Common myeloid progenitor, CD34-positive (primary cell): Measurements from ENCODE around the gene C10orf90.

Experiments
- CTCF ChIA-PET: fragments of 350-600 bp; sonication (Branson Sonifier 250); formaldehyde crosslinking; loops from one replicate; lab custom pipeline; 2021; ENCODE audit warnings: antibody characterized with exemption; lab: Charles Lee
- POLR2A ChIA-PET: fragments of 350-600 bp; sonication (Branson Sonifier 250); formaldehyde crosslinking; loops from one replicate; lab custom pipeline; 2021; ENCODE audit warnings: antibody characterized with exemption; lab: Charles Lee
- DNase-seq, 3 donors: peaks; one replicate each; pipeline versions ENCODE4 v3.0.0 to v3.0.0-alpha.2; 2013
- H3K27ac ChIP-seq, 2 experiments: 1 replicate in 1 of 2; 2 replicates in 1 of 2; pipeline ENCODE4 v1.7.0; 2013; ENCODE audit warnings: inconsistent platforms in 2 of 2, low read length in 2 of 2, mild to moderate bottlenecking in 2 of 2, low read depth in 1 of 2, moderate library complexity in 1 of 2; ENCODE audit not compliant: severe bottlenecking in 2 of 2, insufficient read depth in 1 of 2, poor library complexity in 1 of 2
- H3K27me3 ChIP-seq, 5 experiments: replicated peaks in 2 of 5; 1 replicate in 3 of 5; 2 replicates in 2 of 5; pipeline versions ENCODE4 v1.6.1 to v1.7.0; 2013; ENCODE audit warnings: low read length in 4 of 5, mild to moderate bottlenecking in 2 of 5, moderate library complexity in 2 of 5, inconsistent platforms in 1 of 5; ENCODE audit not compliant: insufficient read depth in 5 of 5, control insufficient read depth in 4 of 5
- H3K36me3 ChIP-seq, 4 experiments: 1 replicate in 2 of 4; 2 replicates in 2 of 4; pipeline versions ENCODE4 v1.6.1 to v1.7.0; 2013; ENCODE audit warnings: low read length in 3 of 4, control low read depth in 1 of 4, mild to moderate bottlenecking in 1 of 4; ENCODE audit not compliant: control insufficient read depth in 4 of 4, insufficient read depth in 4 of 4
- H3K4me1 ChIP-seq, 4 experiments: 1 replicate in 3 of 4; 2 replicates in 1 of 4; pipeline versions ENCODE4 v1.6.1 to v1.7.1; 2013; ENCODE audit warnings: low read length in 3 of 4, mild to moderate bottlenecking in 3 of 4, control low read depth in 1 of 4, inconsistent platforms in 1 of 4, moderate library complexity in 1 of 4; ENCODE audit not compliant: control insufficient read depth in 4 of 4, insufficient read depth in 4 of 4; ENCODE audit errors: control extremely low read depth in 1 of 4
- H3K4me3 ChIP-seq, 7 experiments: 1 replicate in 4 of 7; 2 replicates in 3 of 7; pipeline versions ENCODE4 v1.5.1 to v1.7.0; 2013; ENCODE audit warnings: mild to moderate bottlenecking in 7 of 7, low read length in 6 of 7, moderate library complexity in 6 of 7, inconsistent platforms in 2 of 7, low read depth in 2 of 7, control low read depth in 1 of 7; ENCODE audit not compliant: insufficient read depth in 4 of 7, control insufficient read depth in 1 of 7; ENCODE audit errors: extremely low read depth in 1 of 7
- H3K9me3 ChIP-seq, 5 experiments: 1 replicate in 4 of 5; 2 replicates in 1 of 5; pipeline versions ENCODE4 v1.6.1 to v1.7.1; 2013; ENCODE audit warnings: low read length in 4 of 5, mild to moderate bottlenecking in 2 of 5, inconsistent platforms in 1 of 5, low read depth in 1 of 5, moderate library complexity in 1 of 5; ENCODE audit not compliant: control insufficient read depth in 4 of 5, insufficient read depth in 2 of 5; ENCODE audit errors: control extremely low read depth in 1 of 5
- WGBS: methylation state at CpG from one replicate; pipeline ENCODE4 v1.1.5; 2013; ENCODE audit not compliant: insufficient coverage; 5-methylcytosine and 5-hydroxymethylcytosine counted together

Gene C10orf90

DNA sequence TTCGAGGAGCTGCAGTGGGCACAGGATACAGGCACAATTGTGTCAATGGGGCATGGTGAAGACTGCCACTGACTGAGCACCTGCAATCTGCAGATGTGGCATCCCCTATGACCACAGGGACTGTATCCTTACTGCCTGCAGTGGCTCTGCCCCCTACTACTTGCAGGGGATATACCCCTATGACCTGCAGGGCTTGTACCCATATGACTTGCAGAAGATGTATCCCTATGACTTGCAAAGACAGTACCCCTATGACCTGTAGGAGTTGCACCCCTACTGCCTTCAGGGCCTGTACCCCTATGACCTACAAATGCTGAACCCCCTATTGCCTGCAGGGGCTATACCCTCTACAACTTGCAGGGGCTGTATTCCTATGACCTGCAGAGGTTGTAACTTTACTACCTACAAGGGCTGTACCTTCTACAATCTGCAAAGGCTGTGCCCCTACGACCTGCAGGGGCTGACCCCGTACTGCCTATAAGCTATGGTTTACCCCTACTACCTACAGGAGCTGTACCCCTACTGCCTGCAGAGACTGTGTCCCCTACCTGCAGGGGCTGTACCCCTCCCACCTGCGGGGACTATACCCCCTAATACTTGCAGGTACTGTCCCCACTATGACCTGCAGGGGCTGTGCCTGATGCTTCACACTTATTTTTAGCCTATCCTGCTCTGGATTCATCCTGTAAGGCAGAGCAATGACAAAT lies 216.3 kb downstream of the C10orf90 start:
- ChIA-PET CTCF (no interaction called here), POLR2A (no interaction called here)
- no peak for DNase-seq
- 91% methylated on average over 4 of the region's 4 CpGs for WGBS
- Histone ChIP-seq H3K9me3 (no peaks in the 10 kb centered on the region), H3K36me3 (no peaks in the 10 kb centered on the region), H3K4me3 (no peak overlapping the region), H3K27ac (no peak overlapping the region), H3K4me1 (no peaks in the 10 kb centered on the region), H3K27me3 (peaks cover 0 to 7% (median 2%) of the 10 kb centered on the region in 5 experiments)

DNA sequence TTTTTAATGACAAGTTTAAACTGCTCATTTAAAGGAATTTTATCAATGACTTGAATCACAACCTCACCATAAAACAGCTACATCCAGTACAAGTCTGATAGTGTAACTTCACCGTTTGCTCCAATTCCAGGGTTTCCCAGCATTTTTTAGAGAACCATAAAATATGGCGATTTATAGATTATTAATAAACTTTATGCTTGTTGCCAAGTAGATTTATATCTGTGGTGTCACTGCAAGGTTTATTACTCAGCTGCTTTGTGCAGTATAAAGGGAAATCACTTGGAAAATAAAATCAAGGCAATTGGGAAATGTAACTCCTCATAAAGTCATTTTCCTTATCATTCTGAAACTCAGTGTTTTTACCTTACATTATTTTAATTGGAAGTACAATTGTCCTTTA lies 218.2 kb downstream of the C10orf90 start:
- peaks cover 0 to 3% (median under 1%) of the 10 kb centered on the region in 5 experiments for H3K27me3 ChIP-seq
- H3K4me1 ChIP-seq, result no peaks in the 10 kb centered on the region
- no peak for DNase-seq
- H3K27ac ChIP-seq, result no peak overlapping the region
- no CpG with 5 or more reads among the region's 2 CpGs for WGBS
- H3K4me3 ChIP-seq, result no peak overlapping the region
- ChIA-PET POLR2A (no interaction called here), CTCF (no interaction called here)
- H3K36me3 ChIP-seq, result no peaks in the 10 kb centered on the region
- H3K9me3 ChIP-seq, result no peaks in the 10 kb centered on the region

- no peaks in the 10 kb centered on the region for H3K9me3 ChIP-seq
- no peaks in the 10 kb centered on the region for H3K4me1 ChIP-seq
- no peak overlapping the region for H3K4me3 ChIP-seq
- H3K27me3 ChIP-seq, result no peaks in the 10 kb centered on the region
- no peak overlapping the region for H3K27ac ChIP-seq
- no CpG with 5 or more reads among the region's 5 CpGs for WGBS
- ChIA-PET CTCF (no interaction called here), POLR2A (no interaction called here)
- no peaks in the 10 kb centered on the region for H3K36me3 ChIP-seq
- no peak for DNase-seq
Measured at GRCh38 chr10:126448091-126448490, 222.4 kb downstream of the C10orf90 start.

DNA sequence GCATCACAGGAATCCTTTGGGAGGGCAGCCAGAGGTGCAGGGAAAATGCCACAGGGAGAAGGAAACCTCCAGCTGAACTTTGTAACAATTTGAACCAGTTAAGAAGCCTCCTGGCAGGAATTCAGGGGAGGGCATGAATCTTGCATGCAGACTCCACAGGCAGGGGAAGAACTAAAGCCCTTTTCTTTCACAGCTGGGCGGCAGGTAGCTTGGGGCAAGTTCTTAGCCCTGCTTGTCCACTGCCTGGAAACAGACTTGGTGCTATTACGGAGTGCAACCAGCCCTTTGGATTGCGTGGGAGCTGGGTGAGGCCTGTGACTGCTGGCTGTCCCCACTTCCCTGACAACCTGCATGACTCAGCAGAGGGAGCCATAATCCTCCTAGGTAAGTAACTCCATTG lies 230.6 kb downstream of the C10orf90 start:
- 97% methylated on average over 3 of the region's 3 CpGs for WGBS
- peaks cover 0 to 4% (median 0%) of the 10 kb centered on the region in 5 experiments for H3K27me3 ChIP-seq
- DNase-seq, result no peak
- H3K9me3 ChIP-seq, result peaks cover 0 to 7% (median 0%) of the 10 kb centered on the region in 5 experiments
- H3K27ac ChIP-seq, result no peak overlapping the region
- no peaks in the 10 kb centered on the region for H3K36me3 ChIP-seq
- ChIA-PET POLR2A (interaction anchor here (0.7 kb wide), 1 partner anchor 398 kb away, joined by 3 read pairs; no protein-coding TSS in a partner anchor), CTCF (no interaction called here)
- H3K4me3 ChIP-seq, result no peak overlapping the region
- no peaks in the 10 kb centered on the region for H3K4me1 ChIP-seq

DNA sequence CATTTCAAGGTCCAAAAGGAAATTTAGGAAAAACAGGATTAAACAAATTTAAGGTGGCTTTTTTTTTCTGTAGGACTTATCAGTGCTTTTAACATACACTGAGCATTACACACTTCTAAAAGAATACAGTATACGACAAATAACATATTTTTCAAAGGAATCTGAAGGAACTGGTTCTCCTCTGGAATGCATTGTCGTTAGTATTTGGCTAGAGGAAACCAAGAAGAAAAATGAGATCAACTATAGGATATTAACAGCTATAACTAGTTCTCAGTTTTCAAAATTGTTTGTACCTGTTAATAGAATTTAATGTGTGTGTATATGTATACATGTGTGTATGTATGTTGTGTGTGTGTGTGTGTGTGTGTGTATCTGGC lies 232.1 kb downstream of the C10orf90 start:
- peaks cover 0 to 4% (median 0%) of the 10 kb centered on the region in 5 experiments for H3K27me3 ChIP-seq
- H3K9me3 ChIP-seq, result peaks cover 0 to 7% (median 0%) of the 10 kb centered on the region in 5 experiments
- no peaks in the 10 kb centered on the region for H3K4me1 ChIP-seq
- no peak overlapping the region for H3K27ac ChIP-seq
- no peak for DNase-seq
- no CpG with 5 or more reads among the region's 2 CpGs for WGBS
- CTCF ChIA-PET, result no interaction called here
- POLR2A ChIA-PET, result interaction anchor here (0.6 kb wide), 1 partner anchor 71 kb away, joined by 3 read pairs; no protein-coding TSS in a partner anchor
- no peaks in the 10 kb centered on the region for H3K36me3 ChIP-seq
- H3K4me3 ChIP-seq, result no peak overlapping the region

DNA sequence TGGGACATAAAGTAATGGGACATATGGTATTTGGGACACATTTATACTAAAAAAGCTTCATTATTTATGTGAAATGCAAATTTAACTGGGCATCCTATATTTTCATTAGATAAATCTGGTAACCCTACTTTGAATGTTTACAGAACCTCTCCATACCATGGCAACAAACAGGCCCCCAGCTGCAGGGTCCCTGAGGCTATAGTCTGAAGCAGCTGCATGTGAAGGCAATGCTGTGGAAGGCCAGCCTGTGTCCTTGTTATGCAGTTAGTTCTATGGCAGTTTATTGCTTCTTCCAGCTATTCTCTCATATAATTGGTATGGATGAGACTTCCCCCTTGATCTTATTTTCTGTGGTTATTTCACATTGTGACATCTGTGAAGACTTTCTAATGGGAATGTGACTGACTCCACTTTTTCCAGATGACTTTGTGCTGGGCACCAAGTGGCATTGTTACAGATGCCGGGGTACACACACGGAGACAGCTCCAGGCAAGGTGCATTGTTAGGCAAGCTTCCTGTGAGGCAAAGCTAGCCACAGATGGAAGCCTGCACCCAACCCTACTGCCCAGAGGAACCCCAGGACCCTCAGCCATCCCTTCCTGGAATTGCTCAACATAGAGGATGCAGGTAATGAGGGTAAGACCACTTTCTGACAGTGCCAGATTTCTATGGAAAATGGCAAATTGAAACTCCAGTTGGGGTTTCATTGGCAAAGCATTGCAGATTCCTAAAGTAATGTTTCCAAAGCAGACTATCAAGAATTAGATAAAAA lies 232.7 kb downstream of the C10orf90 start:
- no CpG with 5 or more reads among the region's 2 CpGs for WGBS
- no peak for DNase-seq
- H3K36me3 ChIP-seq, result no peaks in the 10 kb centered on the region
- peaks cover 0 to 4% (median 0%) of the 10 kb centered on the region in 5 experiments for H3K27me3 ChIP-seq
- ChIA-PET POLR2A (interaction anchor here (0.6 kb wide), 1 partner anchor 71 kb away, joined by 3 read pairs; no protein-coding TSS in a partner anchor), CTCF (interaction anchor here (0.6 kb wide), 1 partner anchor 1266 kb away, joined by 3 read pairs; no protein-coding TSS in a partner anchor)
- no peak overlapping the region for H3K27ac ChIP-seq
- H3K9me3 ChIP-seq, result peaks cover 0 to 7% (median 0%) of the 10 kb centered on the region in 5 experiments
- H3K4me3 ChIP-seq, result no peak overlapping the region
- no peaks in the 10 kb centered on the region for H3K4me1 ChIP-seq

- Histone ChIP-seq H3K36me3 (no peaks in the 10 kb centered on the region), H3K27ac (no peak overlapping the region), H3K27me3 (peaks cover 0 to 4% (median 0%) of the 10 kb centered on the region in 5 experiments), H3K4me1 (no peaks in the 10 kb centered on the region), H3K4me3 (no peak overlapping the region), H3K9me3 (peaks cover 0 to 7% (median 0%) of the 10 kb centered on the region in 5 experiments)
- 85% methylated on average over 3 of the region's 5 CpGs for WGBS
- no peak for DNase-seq
- POLR2A ChIA-PET, result no interaction called here
- CTCF ChIA-PET, result no interaction called here
Measured at GRCh38 chr10:126434235-126434634, 236.3 kb downstream of the C10orf90 start.
